ENCODE data around the gene BROX.
A peak's percentile ranks its signal among the peaks of the same experiment; 100 is the strongest.

GRCh38 chr1:222713091-222713961 is 962 bp downstream of the BROX start:
- TF ChIP-seq CTCF (IDR thresholded peaks at IDR 0.05): peak in 1 of 3 experiments; percentile 21
- TF ChIP-seq POLR2A (IDR thresholded peaks at IDR 0.05): no peak

Data from testis (tissue), 2 donors.